Upper lobe of left lung (tissue), 6 donors: ENCODE results near the gene NNAT. TPM values are rescaled to one million over a fixed set of nuclear protein-coding genes. Genes with fewer than 3 reads are reported as not detected.

Experiments
- ATAC-seq, 2 donors: fragments of 200-7000 bp; cut with Tn5 transposase; one replicate each; pipeline ENCODE4 v1.9.1; 2022; ENCODE audit warnings: mild to moderate bottlenecking in 2 of 2, moderate library complexity in 2 of 2; ENCODE audit not compliant: low FRiP score in 2 of 2
- DNase-seq, 2 donors: peaks; one replicate each; pipeline ENCODE4 v3.0.0-alpha.2; 2019 to 2020
- H3K27ac ChIP-seq, 4 donors: fragments of 200-600 bp; sonication (generic); one replicate each; pipeline ENCODE4 v1.5.1; 2016 to 2019
- H3K27me3 ChIP-seq, 4 donors: fragments of 200-600 bp; sonication (generic); one replicate each; pipeline ENCODE4 v1.5.1; 2017 to 2019
- H3K36me3 ChIP-seq, 4 donors: fragments of 200-600 bp; sonication (generic); one replicate each; pipeline ENCODE4 v1.5.1; 2016 to 2019
- H3K4me1 ChIP-seq, 4 donors: fragments of 200-600 bp; sonication (generic); one replicate each; pipeline ENCODE4 v1.5.1; 2018 to 2019
- H3K4me3 ChIP-seq, 4 donors: fragments of 200-600 bp; sonication (generic); one replicate each; pipeline ENCODE4 v1.5.1; 2017 to 2019; ENCODE audit warnings: mild to moderate bottlenecking in 2 of 4, moderate library complexity in 1 of 4
- H3K9me3 ChIP-seq, 4 donors: fragments of 200-600 bp; sonication (generic); one replicate each; pipeline ENCODE4 v1.5.1; 2018 to 2019
- EP300 ChIP-seq, 4 donors: sonication (generic); formaldehyde crosslinking; IDR thresholded peaks; one replicate each; pipeline ENCODE4 v1.5.1; 2017; ENCODE audit warnings: antibody characterized with exemption in 4 of 4, control low read depth in 2 of 4
- POLR2A ChIP-seq, 4 donors: fragments of 450-650 bp; IDR thresholded peaks; one replicate each; pipeline ENCODE4 v1.5.1; 2016 to 2017; ENCODE audit warnings: antibody characterized with exemption in 4 of 4, mild to moderate bottlenecking in 2 of 4
- POLR2AphosphoS5 ChIP-seq, 2 donors: sonication (generic); formaldehyde crosslinking; IDR thresholded peaks; one replicate each; pipeline ENCODE4 v1.5.1; 2017; ENCODE audit warnings: antibody characterized with exemption in 2 of 2
- WGBS, 2 donors: methylation state at CpG; one replicate each; pipeline ENCODE4 v1.1.5; 2017 to 2018; 5-methylcytosine and 5-hydroxymethylcytosine counted together
- total RNA-seq, 6 donors: library from RNA; depleted of rRNA in 4 of 6; stranded (reverse); fragments of >200 nt in 4 of 6; gene quantifications; one replicate each; pipeline versions ENCODE4 v1.1.0 to v1.2.1, GENCODE V29; 2016 to 2021
- TF ChIP-seq, protein P1 (sequence below), 6 experiments: fragments of 450-650 bp in 4 of 6; fragments of 200-600 bp in 2 of 6; sonication (generic) in 2 of 6; IDR thresholded peaks; one replicate each; pipeline ENCODE4 v1.5.1; 2016 to 2019; ENCODE audit warnings: antibody characterized with exemption in 6 of 6
- donor health status: DM: no; HTN: no; CAD: no; lungs with moderate emphysema.
- donor health status: DM: no; HTN: yes; CAD: no; lungs with severe emphysema.

The NNAT gene
- total RNA-seq, 6 donors from 2014 or later: 0.66 to 1.2 (median 0.95) TPM; not detected in 2

GRCh38 chr20:37564016-37564387 is 43.0 kb downstream of the NNAT start:
- ATAC-seq (peak in 1 of 2 donors; percentile 10), DNase-seq (no peak)

GRCh38 chr20:37564388-37565133 is 43.5 kb downstream of the NNAT start:
- Histone ChIP-seq H3K9me3 (no peaks in the 10 kb centered on the region), H3K4me3 (no peak overlapping the region), H3K4me1 (peaks cover 3 to 7% (median 6%) of the 10 kb centered on the region in 4 donors), H3K27me3 (peaks cover 0 to 9% (median 0%) of the 10 kb centered on the region in 4 donors), H3K36me3 (no peaks in the 10 kb centered on the region), H3K27ac (no peak overlapping the region)
- 19 to 22% methylated on average over 10 to 15 of the region's 34 CpGs for WGBS, 2 donors
- TF ChIP-seq EP300 (IDR thresholded peaks at IDR 0.05) (no peak), POLR2A (IDR thresholded peaks at IDR 0.05) (no peak)
- TF ChIP-seq, protein P1, sequence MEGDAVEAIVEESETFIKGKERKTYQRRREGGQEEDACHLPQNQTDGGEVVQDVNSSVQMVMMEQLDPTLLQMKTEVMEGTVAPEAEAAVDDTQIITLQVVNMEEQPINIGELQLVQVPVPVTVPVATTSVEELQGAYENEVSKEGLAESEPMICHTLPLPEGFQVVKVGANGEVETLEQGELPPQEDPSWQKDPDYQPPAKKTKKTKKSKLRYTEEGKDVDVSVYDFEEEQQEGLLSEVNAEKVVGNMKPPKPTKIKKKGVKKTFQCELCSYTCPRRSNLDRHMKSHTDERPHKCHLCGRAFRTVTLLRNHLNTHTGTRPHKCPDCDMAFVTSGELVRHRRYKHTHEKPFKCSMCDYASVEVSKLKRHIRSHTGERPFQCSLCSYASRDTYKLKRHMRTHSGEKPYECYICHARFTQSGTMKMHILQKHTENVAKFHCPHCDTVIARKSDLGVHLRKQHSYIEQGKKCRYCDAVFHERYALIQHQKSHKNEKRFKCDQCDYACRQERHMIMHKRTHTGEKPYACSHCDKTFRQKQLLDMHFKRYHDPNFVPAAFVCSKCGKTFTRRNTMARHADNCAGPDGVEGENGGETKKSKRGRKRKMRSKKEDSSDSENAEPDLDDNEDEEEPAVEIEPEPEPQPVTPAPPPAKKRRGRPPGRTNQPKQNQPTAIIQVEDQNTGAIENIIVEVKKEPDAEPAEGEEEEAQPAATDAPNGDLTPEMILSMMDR (IDR thresholded peaks at IDR 0.05): peak; percentile 70 to 91 (median 82)
- DNase-seq (peak in 1 of 2 donors; percentile 93), ATAC-seq (peak; percentile 15 to 85)

More at GRCh38 chr20:37564016-37564387, 43.0 kb downstream of the NNAT start:
- Histone ChIP-seq H3K36me3 (no peaks in the 10 kb centered on the region), H3K4me3 (no peak overlapping the region), H3K9me3 (no peaks in the 10 kb centered on the region), H3K27ac (no peak overlapping the region), H3K27me3 (peaks cover 0 to 9% (median 0%) of the 10 kb centered on the region in 4 donors), H3K4me1 (peaks cover 3 to 7% (median 6%) of the 10 kb centered on the region in 4 donors)
- TF ChIP-seq POLR2A (IDR thresholded peaks at IDR 0.05) (no peak), EP300 (IDR thresholded peaks at IDR 0.05) (no peak), POLR2AphosphoS5 (IDR thresholded peaks at IDR 0.05) (no peak)
- TF ChIP-seq, protein P1 (IDR thresholded peaks at IDR 0.05): no peak
- 35 to 36% methylated on average over 10 to 15 of the region's 19 CpGs for WGBS, 2 donors

GRCh38 chr20:37565134-37565811 is 44.2 kb downstream of the NNAT start:
- peaks cover 0 to 9% (median 0%) of the 10 kb centered on the region in 4 donors for H3K27me3 ChIP-seq
- H3K36me3 ChIP-seq: no peaks in the 10 kb centered on the region
- H3K27ac ChIP-seq: no peak overlapping the region
- peaks cover 3 to 7% (median 6%) of the 10 kb centered on the region in 4 donors for H3K4me1 ChIP-seq
- H3K4me3 ChIP-seq: no peak overlapping the region
- DNase-seq (no peak), ATAC-seq (no peak)
- 70 to 71% methylated on average over 14 of the region's 14 CpGs for WGBS, 2 donors
- no peaks in the 10 kb centered on the region for H3K9me3 ChIP-seq
- TF ChIP-seq, protein P1 (IDR thresholded peaks at IDR 0.05): no peak
- TF ChIP-seq POLR2A (IDR thresholded peaks at IDR 0.05) (no peak), POLR2AphosphoS5 (IDR thresholded peaks at IDR 0.05) (no peak), EP300 (IDR thresholded peaks at IDR 0.05) (no peak)

DNA sequence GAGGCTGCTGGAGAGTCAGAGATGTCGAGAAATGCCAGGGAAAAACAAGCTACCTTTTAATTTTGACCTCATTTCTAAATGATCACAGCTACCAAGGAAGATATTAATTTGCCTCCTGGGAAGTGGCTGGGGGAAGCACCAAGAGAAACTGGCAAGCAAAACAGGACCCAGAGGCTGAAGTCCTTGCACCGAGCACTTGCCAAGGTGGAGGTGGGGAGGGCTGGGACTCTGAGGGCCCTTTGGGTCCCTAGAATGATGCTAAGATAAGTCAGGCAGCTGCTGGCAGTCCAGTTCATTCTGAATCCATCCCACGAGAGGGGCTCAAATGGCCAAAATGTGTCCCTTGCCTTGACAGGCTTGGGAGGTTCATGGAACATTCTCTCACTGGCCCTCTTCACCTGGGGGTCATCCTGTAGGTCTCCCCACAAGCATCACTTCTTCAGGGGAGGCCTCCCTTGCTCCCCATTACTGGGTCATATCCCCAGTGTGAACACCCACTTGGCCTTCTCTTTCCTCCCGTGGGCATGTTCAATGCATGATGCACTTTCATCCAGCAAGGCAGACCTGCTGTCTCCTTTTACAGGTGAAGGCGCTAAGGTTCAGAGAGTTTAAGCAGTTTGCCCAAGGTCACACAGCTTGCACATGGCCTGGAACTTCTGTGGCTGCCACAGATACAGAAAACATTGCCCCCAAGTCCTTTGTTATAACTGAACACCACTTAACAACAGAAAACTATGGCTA is 45.7 kb downstream of the NNAT start:
- Histone ChIP-seq H3K9me3 (no peaks in the 10 kb centered on the region), H3K36me3 (no peaks in the 10 kb centered on the region), H3K27ac (no peak overlapping the region), H3K4me1 (peaks cover 3 to 7% (median 6%) of the 10 kb centered on the region in 4 donors), H3K4me3 (no peak overlapping the region), H3K27me3 (peaks cover 0 to 9% (median 0%) of the 10 kb centered on the region in 4 donors)
- TF ChIP-seq, protein P1 (IDR thresholded peaks at IDR 0.05): no peak
- no peak for TF ChIP-seq POLR2A (IDR thresholded peaks at IDR 0.05)
- no peak for TF ChIP-seq EP300 (IDR thresholded peaks at IDR 0.05)
- no peak for TF ChIP-seq POLR2AphosphoS5 (IDR thresholded peaks at IDR 0.05)
- no peak for ATAC-seq
- WGBS, 2 donors: 67 to 68% methylated on average over 4 to 5 of the region's 5 CpGs
- DNase-seq: no peak
